ES-I3 (cell line): Measurements from ENCODE around the gene C6orf120.
"Not testable (repeated sequence)": the region's sequence is repeated elsewhere in the genome, so short reads cannot be mapped to it uniquely, and the experiment has no call there.

Experiments used
- H3K36me3 ChIP-seq: 2 replicates; pipeline ENCODE4 v1.6.1; 2013; ENCODE audit warnings: mild to moderate bottlenecking, low read length, control low read depth, moderate library complexity; ENCODE audit not compliant: insufficient read depth
- H3K4me1 ChIP-seq: 2 replicates; pipeline ENCODE4 v1.6.1; 2013; ENCODE audit warnings: mild to moderate bottlenecking, control low read depth, low read length; ENCODE audit not compliant: insufficient read depth
- H3K9ac ChIP-seq: 2 replicates; pipeline ENCODE4 v1.6.1; 2013; ENCODE audit warnings: low read depth, mild to moderate bottlenecking, low read length, moderate library complexity
- H3K9me3 ChIP-seq: 2 replicates; pipeline ENCODE4 v1.6.1; 2013; ENCODE audit warnings: mild to moderate bottlenecking, low read length, moderate library complexity; ENCODE audit not compliant: control insufficient read depth, insufficient read depth

Gene C6orf120

GRCh38 chr6:169667716-169668115 lies 34.2 kb upstream of the C6orf120 start:
- H3K36me3 ChIP-seq: peaks cover 8% of the 10 kb centered on the region
- no peak overlapping the region for H3K9ac ChIP-seq
- no peaks in the 10 kb centered on the region for H3K9me3 ChIP-seq
- no peaks in the 10 kb centered on the region for H3K4me1 ChIP-seq

GRCh38 chr6:169668203-169668847 lies 33.6 kb upstream of the C6orf120 start:
- Histone ChIP-seq H3K36me3 (peaks cover 10% of the 10 kb centered on the region), H3K9me3 (no peaks in the 10 kb centered on the region), H3K4me1 (no peaks in the 10 kb centered on the region), H3K9ac (no peak overlapping the region)

GRCh38 chr6:169669147-169669546 lies 32.8 kb upstream of the C6orf120 start:
- H3K4me1 ChIP-seq: no peaks in the 10 kb centered on the region
- H3K9me3 ChIP-seq: no peaks in the 10 kb centered on the region
- peaks cover 10% of the 10 kb centered on the region for H3K36me3 ChIP-seq
- no peak overlapping the region for H3K9ac ChIP-seq

- peaks cover 10% of the 10 kb centered on the region for H3K36me3 ChIP-seq
- H3K9ac ChIP-seq: no peak overlapping the region
- no peaks in the 10 kb centered on the region; the same call in 1 of the 2 replicates for H3K9me3 ChIP-seq
- H3K4me1 ChIP-seq: no peaks in the 10 kb centered on the region
These were observed 32.0 kb upstream of the C6orf120 start for GRCh38 chr6:169669889-169670288.

- H3K36me3 ChIP-seq: peaks cover 10% of the 10 kb centered on the region
- no peak overlapping the region for H3K9ac ChIP-seq
- H3K4me1 ChIP-seq: no peaks in the 10 kb centered on the region
- no peaks in the 10 kb centered on the region; the same call in 1 of the 2 replicates for H3K9me3 ChIP-seq
These were observed 30.4 kb upstream of the C6orf120 start for GRCh38 chr6:169671563-169671962.

GRCh38 chr6:169675011-169675410 lies 26.9 kb upstream of the C6orf120 start:
- Histone ChIP-seq H3K9me3 (no peaks in the 10 kb centered on the region; the same call in 1 of the 2 replicates), H3K9ac (no peak overlapping the region), H3K4me1 (no peaks in the 10 kb centered on the region), H3K36me3 (peaks cover 10% of the 10 kb centered on the region)

GRCh38 chr6:169677096-169677495 lies 24.8 kb upstream of the C6orf120 start:
- no peaks in the 10 kb centered on the region for H3K4me1 ChIP-seq
- H3K9ac ChIP-seq: no peak overlapping the region
- peaks cover 9% of the 10 kb centered on the region for H3K36me3 ChIP-seq
- no peaks in the 10 kb centered on the region; the same call in 1 of the 2 replicates for H3K9me3 ChIP-seq

- H3K36me3 ChIP-seq: peaks cover 5% of the 10 kb centered on the region; the same call in 1 of the 2 replicates
- H3K9me3 ChIP-seq: no peaks in the 10 kb centered on the region; the same call in 1 of the 2 replicates
- no peaks in the 10 kb centered on the region for H3K4me1 ChIP-seq
- H3K9ac ChIP-seq: no peak overlapping the region
These were observed 23.6 kb upstream of the C6orf120 start for GRCh38 chr6:169678342-169678741.

GRCh38 chr6:169684056-169684455 lies 17.9 kb upstream of the C6orf120 start:
- Histone ChIP-seq H3K9me3 (peaks cover 3% of the 10 kb centered on the region; the same call in 1 of the 2 replicates), H3K4me1 (no peaks in the 10 kb centered on the region), H3K36me3 (peaks cover 15% of the 10 kb centered on the region), H3K9ac (no peak overlapping the region)

GRCh38 chr6:169685860-169686259 lies 16.1 kb upstream of the C6orf120 start:
- peaks cover 16% of the 10 kb centered on the region for H3K36me3 ChIP-seq
- H3K4me1 ChIP-seq: no peaks in the 10 kb centered on the region
- H3K9ac ChIP-seq: no peak overlapping the region
- H3K9me3 ChIP-seq: peaks cover 3% of the 10 kb centered on the region; the same call in 1 of the 2 replicates

GRCh38 chr6:169689287-169689686 lies 12.6 kb upstream of the C6orf120 start:
- Histone ChIP-seq H3K36me3 (peaks cover 11% of the 10 kb centered on the region), H3K9me3 (peaks cover 3% of the 10 kb centered on the region; the same call in 1 of the 2 replicates), H3K9ac (no peak overlapping the region), H3K4me1 (no peaks in the 10 kb centered on the region)

- Histone ChIP-seq H3K9me3 (peaks cover 3% of the 10 kb centered on the region; the same call in 1 of the 2 replicates), H3K4me1 (no peaks in the 10 kb centered on the region), H3K36me3 (peaks cover 11% of the 10 kb centered on the region), H3K9ac (no peak overlapping the region)
These were observed 10.7 kb upstream of the C6orf120 start for GRCh38 chr6:169691260-169691659.

GRCh38 chr6:169692516-169692915 lies 9.4 kb upstream of the C6orf120 start:
- no peak overlapping the region for H3K9ac ChIP-seq
- H3K4me1 ChIP-seq: no peaks in the 10 kb centered on the region
- H3K9me3 ChIP-seq: peaks cover 3% of the 10 kb centered on the region; the same call in 1 of the 2 replicates
- H3K36me3 ChIP-seq: peaks cover 9% of the 10 kb centered on the region

GRCh38 chr6:169695131-169695530 lies 6.8 kb upstream of the C6orf120 start:
- Histone ChIP-seq H3K4me1 (peaks cover 3% of the 10 kb centered on the region), H3K9ac (no peak overlapping the region), H3K36me3 (no peaks in the 10 kb centered on the region; the same call in 1 of the 2 replicates), H3K9me3 (no peaks in the 10 kb centered on the region)

GRCh38 chr6:169697115-169697514 lies 4.8 kb upstream of the C6orf120 start:
- peaks cover 10% of the 10 kb centered on the region for H3K4me1 ChIP-seq
- H3K36me3 ChIP-seq, H3K9me3 ChIP-seq, H3K9ac ChIP-seq: not testable (repeated sequence)
